Forelimb muscle (tissue), 1 donor: ENCODE results near the gene PTPA. TPM values are rescaled to one million over a fixed set of nuclear protein-coding genes. Genes with fewer than 3 reads are reported as not detected.

Source experiments
- DNase-seq: peaks from one replicate; pipeline ENCODE4 v3.0.0-alpha.2; 2013; ENCODE audit warnings: low read depth
- polyA plus RNA-seq: library from polyadenylated mRNA; unstranded; fragments of 120-200 nt; gene quantifications from one replicate; pipeline ENCODE4 v1.2.1, GENCODE V29; 2013; ENCODE audit not compliant: insufficient read length

PTPA gene
- polyA plus RNA-seq, 1 donor, result 131 TPM

DNA sequence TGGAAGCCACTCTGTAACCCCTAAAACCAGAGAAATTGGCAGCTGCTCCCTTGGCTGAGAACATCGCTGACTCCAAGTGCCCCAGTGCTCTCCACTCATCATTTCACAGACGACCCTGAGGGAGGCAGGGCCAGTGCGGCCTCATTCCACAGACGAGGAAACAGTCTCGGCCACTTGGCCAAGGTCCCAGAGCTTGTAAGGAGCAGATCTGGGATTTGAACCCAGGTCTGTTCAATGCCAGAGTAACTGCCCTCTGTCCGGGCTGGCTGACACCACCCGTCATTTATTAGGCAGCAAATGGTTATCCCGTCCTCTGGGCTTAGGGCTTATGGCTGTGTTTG, 86.7 kb downstream of the PTPA start:
- no peak for DNase-seq

Other genes starting within 250 kb of the PTPA start
- gene KYAT1, start 229.5 kb upstream of the PTPA start, polyA plus RNA-seq, result 6.2 TPM
- 23.1 TPM for gene LRRC8A, start 229.3 kb upstream of the PTPA start, polyA plus RNA-seq
- 51.5 TPM for gene PHYHD1, start 190.4 kb upstream of the PTPA start, polyA plus RNA-seq
- gene DOLK, start 163.8 kb upstream of the PTPA start, polyA plus RNA-seq, result 7.3 TPM
- 35.2 TPM for gene NUP188, start 163.7 kb upstream of the PTPA start, polyA plus RNA-seq
- 64.0 TPM for gene SH3GLB2, start 83.1 kb upstream of the PTPA start, polyA plus RNA-seq
- gene MIGA2, start 74.8 kb upstream of the PTPA start, polyA plus RNA-seq, result 15.9 TPM
- 7.7 TPM for gene DOLPP1, start 30.3 kb upstream of the PTPA start, polyA plus RNA-seq
- 51.1 TPM for gene CRAT, start 622 bp upstream of the PTPA start, polyA plus RNA-seq
- 4.0 TPM for gene IER5L, start 66.8 kb downstream of the PTPA start, polyA plus RNA-seq